Smooth muscle cell (in vitro differentiated cells): ENCODE results near the gene FMN2. TPM values are rescaled to one million over a fixed set of nuclear protein-coding genes. Genes with fewer than 3 reads are reported as not detected.
A peak's percentile ranks its signal among the peaks of the same experiment; 100 is the strongest.
"Not testable (repeated sequence)": the region's sequence is repeated elsewhere in the genome, so short reads cannot be mapped to it uniquely, and the experiment has no call there.

Source experiments
- DNase-seq: peaks from one replicate; lab custom pipeline; 2025; ENCODE audit not compliant: unreplicated experiment; lab: John Stamatoyannopoulos, UW
- H2AFZ ChIP-seq: fragments of 200-600 bp; sonication (generic); 2 replicates; pipeline ENCODE4 v1.6.0; 2016; ENCODE audit warnings: antibody characterized with exemption, low read depth, mild to moderate bottlenecking
- H3F3A ChIP-seq: fragments of 200-600 bp; sonication (generic); 2 replicates; pipeline ENCODE4 v1.6.0; 2017; ENCODE audit warnings: antibody characterized with exemption, low read depth
- H3K27ac ChIP-seq: fragments of 200-600 bp; sonication (generic); 2 replicates; pipeline ENCODE4 v1.5.1; 2016; ENCODE audit warnings: low read depth, mild to moderate bottlenecking
- H3K27me3 ChIP-seq: fragments of 200-600 bp; sonication (generic); 2 replicates; pipeline ENCODE4 v1.6.1; 2016; ENCODE audit warnings: low read depth, mild to moderate bottlenecking
- H3K36me3 ChIP-seq: fragments of 200-600 bp; sonication (generic); 2 replicates; pipeline ENCODE4 v1.5.1; 2016; ENCODE audit warnings: low read depth
- H3K4me1 ChIP-seq: fragments of 200-600 bp; sonication (generic); 2 replicates; pipeline ENCODE4 v1.5.1; 2016; ENCODE audit warnings: low read depth
- H3K4me2 ChIP-seq: fragments of 200-600 bp; sonication (generic); 2 replicates; pipeline ENCODE4 v1.6.0; 2016; ENCODE audit warnings: mild to moderate bottlenecking
- H3K4me3 ChIP-seq: fragments of 200-600 bp; sonication (generic); 2 replicates; pipeline ENCODE4 v1.5.1; 2016; ENCODE audit warnings: mild to moderate bottlenecking
- H3K79me2 ChIP-seq: fragments of 200-600 bp; sonication (generic); 2 replicates; pipeline ENCODE4 v1.6.0; 2016; ENCODE audit warnings: low read depth, mild to moderate bottlenecking
- H3K9ac ChIP-seq: fragments of 200-600 bp; sonication (generic); 2 replicates; pipeline ENCODE4 v1.6.0; 2016; ENCODE audit warnings: low read depth
- H3K9me3 ChIP-seq: fragments of 200-600 bp; sonication (generic); replicated peaks from 2 replicates; pipeline ENCODE4 v1.5.1; 2016; ENCODE audit warnings: low read depth
- H4K20me1 ChIP-seq: fragments of 200-600 bp; sonication (generic); 2 replicates; pipeline ENCODE4 v1.6.0; 2016; ENCODE audit warnings: low read depth
- CTCF ChIP-seq: fragments of 200-600 bp; sonication (generic); IDR thresholded peaks from 2 replicates; pipeline ENCODE4 v1.5.1; 2017; ENCODE audit warnings: borderline replicate concordance, mild to moderate bottlenecking, antibody characterized with exemption; ENCODE audit not compliant: insufficient read depth, poor library complexity, severe bottlenecking
- WGBS: methylation state at CpG from one replicate; pipeline ENCODE4 v1.1.7; 2016; ENCODE audit warnings: low lambda C conversion rate; 5-methylcytosine and 5-hydroxymethylcytosine counted together
- polyA plus RNA-seq: library from polyadenylated mRNA; unstranded; fragments of >200 nt; fragmentation: Nextera tagmentation; extraction: Ambion mirVana; gene quantifications from 2 replicates; pipeline ENCODE4 v1.2.1, GENCODE V29; 2016
- total RNA-seq: library from RNA; depleted of rRNA; stranded (reverse); fragments of >200 nt; gene quantifications from 2 replicates; pipeline ENCODE4 v1.2.3, GENCODE V29; 2014

The FMN2 gene
- total and polyA plus RNA-seq, 2 experiments from 2014 or later: 1.9 to 6.2 TPM

GRCh38 chr1:240409615-240410014 lies 317.9 kb downstream of the FMN2 start:
- H3K4me2 ChIP-seq: no peak overlapping the region
- H3K27me3 ChIP-seq: no peaks in the 10 kb centered on the region
- no peaks in the 10 kb centered on the region for H3K9me3 ChIP-seq
- H3K4me1 ChIP-seq: no peaks in the 10 kb centered on the region
- no peaks in the 10 kb centered on the region for H3F3A ChIP-seq
- H4K20me1 ChIP-seq: no peaks in the 10 kb centered on the region
- DNase-seq: no peak
- no peak overlapping the region for H3K4me3 ChIP-seq
- TF ChIP-seq CTCF: no peak
- no peaks in the 10 kb centered on the region for H3K79me2 ChIP-seq
- H3K9ac ChIP-seq: no peak overlapping the region
- H3K36me3 ChIP-seq: no peaks in the 10 kb centered on the region
- no peak overlapping the region for H2AFZ ChIP-seq
- no peak overlapping the region for H3K27ac ChIP-seq

GRCh38 chr1:240413732-240414131 lies 322.0 kb downstream of the FMN2 start:
- Histone ChIP-seq H3K36me3 (no peaks in the 10 kb centered on the region), H3K4me3 (no peak overlapping the region), H3K79me2 (no peaks in the 10 kb centered on the region), H3K9ac (no peak overlapping the region), H2AFZ (no peak overlapping the region), H3K9me3 (no peaks in the 10 kb centered on the region), H3K27me3 (no peaks in the 10 kb centered on the region), H3K4me1 (no peaks in the 10 kb centered on the region), H3F3A (no peaks in the 10 kb centered on the region), H4K20me1 (no peaks in the 10 kb centered on the region), H3K4me2 (no peak overlapping the region), H3K27ac (peak overlapping the region; percentile 10)
- 86% methylated on average over 5 of the region's 5 CpGs for WGBS
- TF ChIP-seq CTCF: no peak
- DNase-seq: no peak

- H3K9ac ChIP-seq: no peak overlapping the region
- no peaks in the 10 kb centered on the region for H3K79me2 ChIP-seq
- H2AFZ ChIP-seq: no peak overlapping the region
- H3K27me3 ChIP-seq: no peaks in the 10 kb centered on the region
- no peak for DNase-seq
- H3K27ac ChIP-seq: peak overlapping the region; percentile 45
- no peaks in the 10 kb centered on the region for H3K4me1 ChIP-seq
- H4K20me1 ChIP-seq: no peaks in the 10 kb centered on the region
- H3K4me3 ChIP-seq: no peak overlapping the region
- H3K9me3 ChIP-seq: no peaks in the 10 kb centered on the region
- no peak for TF ChIP-seq CTCF
- H3K36me3 ChIP-seq: no peaks in the 10 kb centered on the region
- no peak overlapping the region for H3K4me2 ChIP-seq
- WGBS: 47% methylated on average over 6 of the region's 6 CpGs
- H3F3A ChIP-seq: no peaks in the 10 kb centered on the region
Observed at GRCh38 chr1:240414237-240414636, 322.6 kb downstream of the FMN2 start.

- 95% methylated on average over 1 of the region's 1 CpG for WGBS
- not testable (repeated sequence) for H3K4me3 ChIP-seq, H3K79me2 ChIP-seq, H3K9ac ChIP-seq, H4K20me1 ChIP-seq, H3K4me1 ChIP-seq, H3K27me3 ChIP-seq, DNase-seq, H3K4me2 ChIP-seq, H3K9me3 ChIP-seq, H3F3A ChIP-seq, H3K36me3 ChIP-seq
- Histone ChIP-seq H2AFZ (peak overlapping the region; percentile 47), H3K27ac (peak overlapping the region; percentile 45)
Observed at GRCh38 chr1:240415011-240415410, 323.3 kb downstream of the FMN2 start.
